Smooth muscle cell (in vitro differentiated cells): ENCODE measurements around the gene DMKN. TPM values are rescaled to one million over a fixed set of nuclear protein-coding genes. Genes with fewer than 3 reads are reported as not detected.

Experiments used
- DNase-seq: peaks from one replicate; lab custom pipeline; 2025; ENCODE audit not compliant: unreplicated experiment; lab: John Stamatoyannopoulos, UW
- H2AFZ ChIP-seq: fragments of 200-600 bp; sonication (generic); 2 replicates; pipeline ENCODE4 v1.6.0; 2016; ENCODE audit warnings: antibody characterized with exemption, low read depth, mild to moderate bottlenecking
- H3F3A ChIP-seq: fragments of 200-600 bp; sonication (generic); 2 replicates; pipeline ENCODE4 v1.6.0; 2017; ENCODE audit warnings: antibody characterized with exemption, low read depth
- H3K27ac ChIP-seq: fragments of 200-600 bp; sonication (generic); 2 replicates; pipeline ENCODE4 v1.5.1; 2016; ENCODE audit warnings: low read depth, mild to moderate bottlenecking
- H3K27me3 ChIP-seq: fragments of 200-600 bp; sonication (generic); 2 replicates; pipeline ENCODE4 v1.6.1; 2016; ENCODE audit warnings: low read depth, mild to moderate bottlenecking
- H3K36me3 ChIP-seq: fragments of 200-600 bp; sonication (generic); 2 replicates; pipeline ENCODE4 v1.5.1; 2016; ENCODE audit warnings: low read depth
- H3K4me1 ChIP-seq: fragments of 200-600 bp; sonication (generic); 2 replicates; pipeline ENCODE4 v1.5.1; 2016; ENCODE audit warnings: low read depth
- H3K4me2 ChIP-seq: fragments of 200-600 bp; sonication (generic); 2 replicates; pipeline ENCODE4 v1.6.0; 2016; ENCODE audit warnings: mild to moderate bottlenecking
- H3K4me3 ChIP-seq: fragments of 200-600 bp; sonication (generic); 2 replicates; pipeline ENCODE4 v1.5.1; 2016; ENCODE audit warnings: mild to moderate bottlenecking
- H3K79me2 ChIP-seq: fragments of 200-600 bp; sonication (generic); 2 replicates; pipeline ENCODE4 v1.6.0; 2016; ENCODE audit warnings: low read depth, mild to moderate bottlenecking
- H3K9ac ChIP-seq: fragments of 200-600 bp; sonication (generic); 2 replicates; pipeline ENCODE4 v1.6.0; 2016; ENCODE audit warnings: low read depth
- H3K9me3 ChIP-seq: fragments of 200-600 bp; sonication (generic); replicated peaks from 2 replicates; pipeline ENCODE4 v1.5.1; 2016; ENCODE audit warnings: low read depth
- H4K20me1 ChIP-seq: fragments of 200-600 bp; sonication (generic); 2 replicates; pipeline ENCODE4 v1.6.0; 2016; ENCODE audit warnings: low read depth
- WGBS: methylation state at CpG from one replicate; pipeline ENCODE4 v1.1.7; 2016; ENCODE audit warnings: low lambda C conversion rate; 5-methylcytosine and 5-hydroxymethylcytosine counted together
- polyA plus RNA-seq: library from polyadenylated mRNA; unstranded; fragments of >200 nt; fragmentation: Nextera tagmentation; extraction: Ambion mirVana; gene quantifications from 2 replicates; pipeline ENCODE4 v1.2.1, GENCODE V29; 2016
- total RNA-seq: library from RNA; depleted of rRNA; stranded (reverse); fragments of >200 nt; gene quantifications from 2 replicates; pipeline ENCODE4 v1.2.3, GENCODE V29; 2014
- TF ChIP-seq, protein P1 (sequence below): fragments of 200-600 bp; sonication (generic); IDR thresholded peaks from 2 replicates; pipeline ENCODE4 v1.5.1; 2017; ENCODE audit warnings: borderline replicate concordance, mild to moderate bottlenecking, antibody characterized with exemption; ENCODE audit not compliant: insufficient read depth, poor library complexity, severe bottlenecking

The DMKN gene
- total and polyA plus RNA-seq, 2 experiments from 2014 or later, result 31.2 to 132 TPM

DNA sequence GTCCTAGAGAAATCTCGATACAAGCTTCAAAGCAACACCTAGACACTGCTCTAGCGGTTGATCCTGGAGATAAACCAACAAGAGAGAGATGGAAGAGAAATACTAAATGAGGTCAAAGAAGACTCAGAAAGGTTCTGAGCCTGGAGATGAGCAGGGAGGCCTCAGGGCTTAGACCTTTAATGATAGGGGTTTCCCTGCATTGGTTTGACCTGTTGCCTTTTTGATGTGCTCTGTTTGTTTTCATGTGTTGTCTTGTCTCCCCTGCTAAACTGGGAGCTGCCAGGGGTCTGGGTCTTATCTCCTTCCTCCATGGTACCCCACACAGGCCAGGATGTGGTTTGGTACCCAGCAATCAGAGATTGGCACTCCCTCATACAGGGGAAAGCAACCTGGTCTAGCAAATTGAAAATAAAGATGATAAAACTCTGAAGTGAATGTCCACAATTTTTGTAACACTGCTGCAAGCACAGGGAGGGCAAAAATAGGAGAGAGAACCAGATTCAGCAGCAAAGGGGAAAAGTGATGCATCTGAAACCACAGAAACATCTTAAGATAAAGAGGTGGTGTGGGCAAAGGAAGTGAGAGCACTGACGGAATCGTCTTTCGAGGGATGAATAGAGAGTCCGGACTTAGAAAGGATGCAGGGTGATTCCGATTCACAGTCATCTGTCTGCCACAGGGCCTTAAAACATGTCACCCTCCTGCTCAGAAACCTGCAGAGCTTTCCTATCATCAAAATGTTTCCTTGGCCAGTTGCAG, 61.9 kb downstream of the DMKN start:
- Histone ChIP-seq H2AFZ (no peak overlapping the region), H4K20me1 (no peaks in the 10 kb centered on the region), H3K4me2 (no peak overlapping the region), H3K27me3 (no peaks in the 10 kb centered on the region), H3F3A (no peaks in the 10 kb centered on the region), H3K9me3 (no peaks in the 10 kb centered on the region), H3K36me3 (no peaks in the 10 kb centered on the region), H3K79me2 (no peaks in the 10 kb centered on the region), H3K27ac (no peak overlapping the region), H3K4me3 (no peak overlapping the region), H3K9ac (no peak overlapping the region), H3K4me1 (no peaks in the 10 kb centered on the region)
- WGBS, result 82% methylated on average over 7 of the region's 7 CpGs
- no peak for DNase-seq
- TF ChIP-seq, protein P1, sequence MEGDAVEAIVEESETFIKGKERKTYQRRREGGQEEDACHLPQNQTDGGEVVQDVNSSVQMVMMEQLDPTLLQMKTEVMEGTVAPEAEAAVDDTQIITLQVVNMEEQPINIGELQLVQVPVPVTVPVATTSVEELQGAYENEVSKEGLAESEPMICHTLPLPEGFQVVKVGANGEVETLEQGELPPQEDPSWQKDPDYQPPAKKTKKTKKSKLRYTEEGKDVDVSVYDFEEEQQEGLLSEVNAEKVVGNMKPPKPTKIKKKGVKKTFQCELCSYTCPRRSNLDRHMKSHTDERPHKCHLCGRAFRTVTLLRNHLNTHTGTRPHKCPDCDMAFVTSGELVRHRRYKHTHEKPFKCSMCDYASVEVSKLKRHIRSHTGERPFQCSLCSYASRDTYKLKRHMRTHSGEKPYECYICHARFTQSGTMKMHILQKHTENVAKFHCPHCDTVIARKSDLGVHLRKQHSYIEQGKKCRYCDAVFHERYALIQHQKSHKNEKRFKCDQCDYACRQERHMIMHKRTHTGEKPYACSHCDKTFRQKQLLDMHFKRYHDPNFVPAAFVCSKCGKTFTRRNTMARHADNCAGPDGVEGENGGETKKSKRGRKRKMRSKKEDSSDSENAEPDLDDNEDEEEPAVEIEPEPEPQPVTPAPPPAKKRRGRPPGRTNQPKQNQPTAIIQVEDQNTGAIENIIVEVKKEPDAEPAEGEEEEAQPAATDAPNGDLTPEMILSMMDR, result no peak

DNA sequence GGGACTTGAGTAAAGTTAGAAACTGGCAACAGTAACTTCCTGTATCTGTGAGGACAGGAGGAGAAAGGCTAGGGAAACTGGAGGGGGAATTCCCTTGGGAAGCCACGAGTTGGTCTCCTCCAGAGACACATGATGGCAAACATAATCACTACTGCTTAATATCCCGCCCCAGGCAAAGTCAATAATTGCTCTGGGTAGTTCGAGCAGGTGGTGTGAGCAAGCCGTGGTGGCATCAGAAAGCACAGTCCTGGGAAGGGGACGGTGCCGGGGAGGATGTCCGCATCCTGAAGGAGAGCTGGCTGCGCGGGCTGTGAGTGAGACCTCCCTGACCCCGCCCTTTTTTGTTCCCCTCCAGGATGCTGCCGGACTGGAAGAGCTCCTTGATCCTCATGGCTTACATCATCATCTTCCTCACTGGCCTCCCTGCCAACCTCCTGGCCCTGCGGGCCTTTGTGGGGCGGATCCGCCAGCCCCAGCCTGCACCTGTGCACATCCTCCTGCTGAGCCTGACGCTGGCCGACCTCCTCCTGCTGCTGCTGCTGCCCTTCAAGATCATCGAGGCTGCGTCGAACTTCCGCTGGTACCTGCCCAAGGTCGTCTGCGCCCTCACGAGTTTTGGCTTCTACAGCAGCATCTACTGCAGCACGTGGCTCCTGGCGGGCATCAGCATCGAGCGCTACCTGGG, 63.9 kb downstream of the DMKN start:
- Histone ChIP-seq H3K27me3 (no peaks in the 10 kb centered on the region), H3K36me3 (no peaks in the 10 kb centered on the region), H3K4me3 (no peak overlapping the region), H4K20me1 (no peaks in the 10 kb centered on the region), H3K4me1 (no peaks in the 10 kb centered on the region), H3K9me3 (no peaks in the 10 kb centered on the region), H3K79me2 (no peaks in the 10 kb centered on the region), H2AFZ (no peak overlapping the region), H3F3A (no peaks in the 10 kb centered on the region), H3K9ac (no peak overlapping the region), H3K27ac (no peak overlapping the region), H3K4me2 (no peak overlapping the region)
- no peak for DNase-seq
- 89% methylated on average over 27 of the region's 27 CpGs for WGBS
- TF ChIP-seq, protein P1, result no peak

DNA sequence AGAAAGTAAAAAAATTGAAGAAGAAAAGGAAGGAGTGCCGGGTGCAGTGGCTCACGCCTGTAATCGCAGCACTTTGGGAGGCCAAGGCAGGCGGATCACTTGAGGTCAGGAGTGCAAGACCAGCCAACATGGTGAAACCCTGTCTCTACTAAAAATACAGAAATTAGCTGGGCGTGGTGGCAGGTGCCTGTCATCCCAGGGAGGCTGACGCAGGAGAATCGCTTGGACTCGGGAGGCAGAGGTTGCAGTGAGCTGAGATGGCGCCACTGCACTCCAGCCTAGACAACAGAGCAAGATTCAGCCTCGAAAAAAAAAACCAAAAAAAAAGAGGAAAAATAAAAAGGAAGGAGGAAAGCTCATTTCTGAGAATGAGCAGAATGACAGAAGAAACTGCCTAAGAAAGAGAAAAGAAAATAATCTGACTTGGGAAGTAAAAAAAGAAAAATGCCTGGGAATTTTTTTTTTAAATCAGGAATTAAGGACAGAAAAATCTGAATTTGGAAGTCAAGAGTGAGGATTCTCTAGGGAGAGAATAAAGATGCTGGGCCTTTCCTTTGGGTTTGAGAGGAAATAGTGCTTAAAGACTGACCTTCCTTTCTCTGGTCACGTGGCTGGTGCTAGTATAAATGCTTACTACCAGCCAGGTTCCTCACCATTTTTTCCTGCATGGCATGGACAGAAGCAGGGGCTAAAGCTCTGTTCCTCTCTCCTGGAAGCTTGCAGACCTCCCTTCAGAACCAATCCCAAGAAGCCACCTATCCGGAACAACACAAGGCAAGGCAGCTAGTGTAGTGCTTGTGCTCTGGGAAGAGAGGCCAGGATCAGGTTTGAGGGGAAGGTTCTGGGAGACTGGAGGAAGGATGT, 65.6 kb downstream of the DMKN start, which contains the start of gene FFAR2:
FFAR2 (plus strand) TSS at position 652 of the 864 bp plus-strand sequence. CDS start 1,458 bp downstream, outside the sequence.
- H3K4me2 ChIP-seq, result no peak within 1 kb of the TSS
- H3K36me3 ChIP-seq, result no peaks in the 10 kb centered on the region
- 92% methylated on average over 12 of the region's 12 CpGs for WGBS
- H3K27ac ChIP-seq, result no peak within 1 kb of the TSS
- no peak within 1 kb of the TSS for H2AFZ ChIP-seq
- no peaks in the 10 kb centered on the region for H3K4me1 ChIP-seq
- no peaks in the 10 kb centered on the region for H3K27me3 ChIP-seq
- no peak within 1 kb of the TSS for H3K4me3 ChIP-seq
- no peak within 1 kb of the TSS for H3K9ac ChIP-seq
- no peaks in the 10 kb centered on the region for H4K20me1 ChIP-seq
- TF ChIP-seq, protein P1, result no peak
- H3K79me2 ChIP-seq, result no peaks in the 10 kb centered on the region
- DNase-seq, result no peak
- no peaks in the 10 kb centered on the region for H3F3A ChIP-seq
- no peaks in the 10 kb centered on the region for H3K9me3 ChIP-seq

Other genes with a start within 250 kb of the DMKN start
- gene USF2, start 244.7 kb downstream of the DMKN start, total RNA-seq, result 30.4 and 34.4 TPM in 2 replicates
- gene USF2, start 244.7 kb downstream of the DMKN start, polyA plus RNA-seq, result 20.0 and 22.7 TPM in 2 replicates
- gene HAMP, start 231.1 kb downstream of the DMKN start, total RNA-seq, result not detected in 2 replicates
- gene HAMP, start 231.1 kb downstream of the DMKN start, polyA plus RNA-seq, result not detected in 2 replicates
- not detected in 2 replicates for gene MAG, start 221.5 kb downstream of the DMKN start, total RNA-seq
- gene MAG, start 221.5 kb downstream of the DMKN start, polyA plus RNA-seq, result not detected in 2 replicates
- gene CD22, start 184.5 kb downstream of the DMKN start, total RNA-seq, result not detected in 2 replicates
- not detected in 2 replicates for gene CD22, start 184.5 kb downstream of the DMKN start, polyA plus RNA-seq
- not detected in 2 replicates for gene FFAR1, start 165.7 kb downstream of the DMKN start, total RNA-seq
- not detected in 2 replicates for gene FFAR1, start 165.7 kb downstream of the DMKN start, polyA plus RNA-seq
- not detected in 2 replicates for gene FFAR3, start 155.2 kb downstream of the DMKN start, total RNA-seq
- gene FFAR3, start 155.2 kb downstream of the DMKN start, polyA plus RNA-seq, result not detected in 2 replicates
- not detected in 2 replicates for gene GPR42, start 142.6 kb downstream of the DMKN start, total RNA-seq
- gene GPR42, start 142.6 kb downstream of the DMKN start, polyA plus RNA-seq, result not detected in 2 replicates
- not detected in 2 replicates for gene FFAR2, start 65.4 kb downstream of the DMKN start, total RNA-seq
- not detected in 2 replicates for gene FFAR2, start 65.4 kb downstream of the DMKN start, polyA plus RNA-seq
- 203 and 298 TPM in 2 replicates for gene KRTDAP, start 23.2 kb downstream of the DMKN start, total RNA-seq
- gene KRTDAP, start 23.2 kb downstream of the DMKN start, polyA plus RNA-seq, result 41.7 and 68.3 TPM in 2 replicates
- 14.9 and 19.8 TPM in 2 replicates for gene SBSN, start 14.7 kb upstream of the DMKN start, total RNA-seq
- gene SBSN, start 14.7 kb upstream of the DMKN start, polyA plus RNA-seq, result 4.9 and 11.7 TPM in 2 replicates
- gene GAPDHS, start 19.8 kb upstream of the DMKN start, total RNA-seq, result not detected in 2 replicates
- 0.16 TPM in 1 of 2 replicates, not detected in the other for gene GAPDHS, start 19.8 kb upstream of the DMKN start, polyA plus RNA-seq
- gene TMEM147, start 32.0 kb upstream of the DMKN start, total RNA-seq, result 128 and 168 TPM in 2 replicates
- 291 and 293 TPM in 2 replicates for gene TMEM147, start 32.0 kb upstream of the DMKN start, polyA plus RNA-seq
- not detected in 2 replicates for gene ATP4A, start 50.0 kb upstream of the DMKN start, total RNA-seq
- gene ATP4A, start 50.0 kb upstream of the DMKN start, polyA plus RNA-seq, result not detected in 2 replicates
- not detected in 2 replicates for gene PMIS2, start 72.5 kb upstream of the DMKN start, total RNA-seq
- gene PMIS2, start 72.5 kb upstream of the DMKN start, polyA plus RNA-seq, result not detected in 2 replicates
- gene HAUS5, start 99.1 kb upstream of the DMKN start, total RNA-seq, result 6.3 and 6.4 TPM in 2 replicates
- 14.0 and 15.8 TPM in 2 replicates for gene HAUS5, start 99.1 kb upstream of the DMKN start, polyA plus RNA-seq
- 37.2 and 42.4 TPM in 2 replicates for gene RBM42, start 115.4 kb upstream of the DMKN start, total RNA-seq
- gene RBM42, start 115.4 kb upstream of the DMKN start, polyA plus RNA-seq, result 143 and 155 TPM in 2 replicates
- not detected in 2 replicates for gene ETV2, start 128.1 kb upstream of the DMKN start, total RNA-seq
- gene ETV2, start 128.1 kb upstream of the DMKN start, polyA plus RNA-seq, result 2.9 and 3.8 TPM in 2 replicates
- gene COX6B1, start 134.7 kb upstream of the DMKN start, total RNA-seq, result 521 and 971 TPM in 2 replicates
- 622 and 683 TPM in 2 replicates for gene COX6B1, start 134.7 kb upstream of the DMKN start, polyA plus RNA-seq
- gene UPK1A, start 152.9 kb upstream of the DMKN start, total RNA-seq, result 4.2 TPM in 1 of 2 replicates, not detected in the other
- 1.0 TPM in 1 of 2 replicates, not detected in the other for gene UPK1A, start 152.9 kb upstream of the DMKN start, polyA plus RNA-seq
- not detected in 2 replicates for gene ZBTB32, start 190.9 kb upstream of the DMKN start, total RNA-seq
- gene ZBTB32, start 190.9 kb upstream of the DMKN start, polyA plus RNA-seq, result 1.0 and 1.3 TPM in 2 replicates
- 10.5 and 31.1 TPM in 2 replicates for gene KMT2B, start 204.4 kb upstream of the DMKN start, total RNA-seq
- gene KMT2B, start 204.4 kb upstream of the DMKN start, polyA plus RNA-seq, result 8.8 and 11.2 TPM in 2 replicates
- gene IGFLR1, start 228.8 kb upstream of the DMKN start, total RNA-seq, result 1.2 and 1.7 TPM in 2 replicates
- 1.4 and 6.3 TPM in 2 replicates for gene IGFLR1, start 228.8 kb upstream of the DMKN start, polyA plus RNA-seq
- 14.6 and 17.0 TPM in 2 replicates for gene U2AF1L4, start 231.8 kb upstream of the DMKN start, total RNA-seq
- 29.3 and 31.5 TPM in 2 replicates for gene U2AF1L4, start 231.8 kb upstream of the DMKN start, polyA plus RNA-seq
- gene PSENEN, start 232.0 kb upstream of the DMKN start, total RNA-seq, result 53.3 and 65.4 TPM in 2 replicates
- gene PSENEN, start 232.0 kb upstream of the DMKN start, polyA plus RNA-seq, result 137 and 167 TPM in 2 replicates
- 17.8 and 20.3 TPM in 2 replicates for gene LIN37, start 234.9 kb upstream of the DMKN start, total RNA-seq
- gene LIN37, start 234.9 kb upstream of the DMKN start, polyA plus RNA-seq, result 16.4 and 24.2 TPM in 2 replicates
- gene HSPB6, start 243.4 kb upstream of the DMKN start, total RNA-seq, result 19.1 and 20.6 TPM in 2 replicates
- gene HSPB6, start 243.4 kb upstream of the DMKN start, polyA plus RNA-seq, result 173 and 254 TPM in 2 replicates
- 6.1 and 13.7 TPM in 2 replicates for gene PROSER3, start 244.5 kb upstream of the DMKN start, total RNA-seq
- 24.8 and 32.3 TPM in 2 replicates for gene PROSER3, start 244.5 kb upstream of the DMKN start, polyA plus RNA-seq